ENCODE data around the gene MGAT5.
"Not testable (repeated sequence)": the region's sequence is repeated elsewhere in the genome, so short reads cannot be mapped to it uniquely, and the experiment has no call there.

MGAT5 gene

GRCh38 chr2:134455426-134455825, 201.6 kb downstream of the MGAT5 start:
- DNase-seq: no peak

- no peak for DNase-seq
Measured at GRCh38 chr2:134457353-134457752, 203.5 kb downstream of the MGAT5 start.

GRCh38 chr2:134457765-134458472, 204.0 kb downstream of the MGAT5 start:
- no peak for DNase-seq

GRCh38 chr2:134458473-134458853, 204.6 kb downstream of the MGAT5 start:
- no peak for DNase-seq

GRCh38 chr2:134458950-134459349, 205.1 kb downstream of the MGAT5 start:
- DNase-seq: no peak

- no peak for DNase-seq
Measured at GRCh38 chr2:134459706-134460406, 206.0 kb downstream of the MGAT5 start.

- peak; percentile 48 for DNase-seq
Measured at GRCh38 chr2:134460583-134460998, 206.7 kb downstream of the MGAT5 start.

- DNase-seq: no peak
Measured at GRCh38 chr2:134461511-134461910, 207.6 kb downstream of the MGAT5 start.

- no peak for DNase-seq
Measured at GRCh38 chr2:134462275-134462674, 208.4 kb downstream of the MGAT5 start.

GRCh38 chr2:134462791-134463698, 209.2 kb downstream of the MGAT5 start:
- DNase-seq: no peak

- DNase-seq: no peak
Measured at GRCh38 chr2:134463699-134464022, 209.8 kb downstream of the MGAT5 start.

GRCh38 chr2:134465228-134466105, 211.6 kb downstream of the MGAT5 start:
- no peak for DNase-seq

- DNase-seq: peak; percentile 22
Measured at GRCh38 chr2:134466141-134466540, 212.3 kb downstream of the MGAT5 start.

GRCh38 chr2:134468164-134468563, 214.3 kb downstream of the MGAT5 start:
- DNase-seq: no peak

GRCh38 chr2:134468776-134469175, 214.9 kb downstream of the MGAT5 start:
- DNase-seq: no peak

- DNase-seq: no peak
Measured at GRCh38 chr2:134469516-134470115, 215.7 kb downstream of the MGAT5 start.

GRCh38 chr2:134470561-134471168, 216.8 kb downstream of the MGAT5 start:
- no peak for DNase-seq

- DNase-seq: not testable (repeated sequence)
Measured at GRCh38 chr2:134476982-134477381, 223.1 kb downstream of the MGAT5 start.

- DNase-seq: no peak
Measured at GRCh38 chr2:134479696-134480330, 225.9 kb downstream of the MGAT5 start.

- no peak for DNase-seq
Measured at GRCh38 chr2:134482131-134482723, 228.4 kb downstream of the MGAT5 start.

Measured in stimulated activated CD4-positive, alpha-beta T cell treated with anti-CD3 and anti-CD28 coated beads, Interleukin-15, amount 100 ng/mL, for 24 hours (primary cell).